RWPE2 (cell line): ENCODE measurements around the gene LLGL1.

Source experiments
- ATAC-seq: fragments of 200-7000 bp; cut with Tn5 transposase; 3 replicates; pipeline ENCODE4 v1.9.1; 2021; ENCODE audit warnings: low read depth
- DNase-seq: peaks from one replicate; pipeline ENCODE4 v3.0.0-alpha.2; 2020; ENCODE audit warnings: low spot score
- H3K27ac ChIP-seq: fragments of 450-650 bp; 2 replicates; pipeline ENCODE4 v1.5.1; 2017; ENCODE audit warnings: mild to moderate bottlenecking; ENCODE audit not compliant: poor library complexity, severe bottlenecking
- H3K27me3 ChIP-seq: fragments of 250-450 bp; sonication (Bioruptor Pico); 2 replicates; pipeline ENCODE4 v1.5.1; 2021; ENCODE audit warnings: mild to moderate bottlenecking, moderate library complexity; ENCODE audit not compliant: insufficient read depth, poor library complexity, severe bottlenecking
- H3K36me3 ChIP-seq: fragments of 250-450 bp; sonication (Bioruptor Pico); 2 replicates; pipeline ENCODE4 v1.5.1; 2020; ENCODE audit warnings: low read depth, mild to moderate bottlenecking, moderate library complexity
- H3K4me1 ChIP-seq: fragments of 250-450 bp; sonication (Bioruptor Pico); 2 replicates; pipeline ENCODE4 v1.5.1; 2021; ENCODE audit warnings: mild to moderate bottlenecking, moderate library complexity; ENCODE audit not compliant: insufficient read depth, poor library complexity, severe bottlenecking
- H3K4me3 ChIP-seq: fragments of 250-450 bp; sonication (Bioruptor Pico); 2 replicates; pipeline ENCODE4 v1.5.1; 2021; ENCODE audit warnings: mild to moderate bottlenecking, moderate library complexity; ENCODE audit not compliant: severe bottlenecking
- H3K9me3 ChIP-seq: fragments of 250-450 bp; sonication (Bioruptor Pico); 2 replicates; pipeline ENCODE4 v1.5.1; 2021; ENCODE audit warnings: mild to moderate bottlenecking, moderate library complexity; ENCODE audit not compliant: severe bottlenecking
- CTCF ChIP-seq: fragments of 450-650 bp; IDR thresholded peaks from one replicate; pipeline ENCODE4 v1.5.1; 2017; ENCODE audit warnings: mild to moderate bottlenecking, moderate library complexity; ENCODE audit not compliant: poor library complexity, severe bottlenecking

The LLGL1 gene

GRCh38 chr17:18186627-18186982, 38.8 kb upstream of the LLGL1 start:
- Histone ChIP-seq H3K4me3 (peak overlapping the region; percentile 67), H3K27me3 (no peaks in the 10 kb centered on the region), H3K36me3 (peaks cover 56% of the 10 kb centered on the region), H3K9me3 (no peaks in the 10 kb centered on the region), H3K4me1 (peaks cover 12% of the 10 kb centered on the region), H3K27ac (peak overlapping the region; percentile 24)
- no peak for TF ChIP-seq CTCF
- no peak for ATAC-seq
- DNase-seq, result no peak

DNA sequence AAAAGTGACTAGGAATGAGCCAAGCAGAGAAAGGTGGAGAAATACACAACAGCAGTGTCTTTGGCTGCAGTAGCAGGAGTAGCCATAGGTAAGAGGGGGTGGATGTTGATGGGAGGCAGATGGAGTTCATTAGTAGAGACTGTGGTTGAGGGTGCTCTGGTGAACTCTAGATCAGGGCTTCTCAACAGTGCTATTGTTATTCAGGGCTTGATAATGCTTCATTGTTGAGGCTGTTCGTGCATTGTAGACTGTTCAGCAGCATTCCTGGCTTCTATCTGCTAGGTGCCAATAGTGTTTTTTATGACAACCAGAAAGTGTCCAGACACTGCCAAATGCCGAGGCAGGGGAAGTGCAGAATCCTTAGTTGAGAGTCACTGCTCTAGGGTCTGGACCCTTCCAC, 38.2 kb upstream of the LLGL1 start:
- Histone ChIP-seq H3K4me1 (peaks cover 12% of the 10 kb centered on the region), H3K4me3 (peak overlapping the region; percentile 67), H3K27ac (peak overlapping the region; percentile 24), H3K9me3 (no peaks in the 10 kb centered on the region), H3K36me3 (peaks cover 57% of the 10 kb centered on the region), H3K27me3 (no peaks in the 10 kb centered on the region)
- no peak for ATAC-seq
- TF ChIP-seq CTCF, result no peak
- DNase-seq, result no peak

DNA sequence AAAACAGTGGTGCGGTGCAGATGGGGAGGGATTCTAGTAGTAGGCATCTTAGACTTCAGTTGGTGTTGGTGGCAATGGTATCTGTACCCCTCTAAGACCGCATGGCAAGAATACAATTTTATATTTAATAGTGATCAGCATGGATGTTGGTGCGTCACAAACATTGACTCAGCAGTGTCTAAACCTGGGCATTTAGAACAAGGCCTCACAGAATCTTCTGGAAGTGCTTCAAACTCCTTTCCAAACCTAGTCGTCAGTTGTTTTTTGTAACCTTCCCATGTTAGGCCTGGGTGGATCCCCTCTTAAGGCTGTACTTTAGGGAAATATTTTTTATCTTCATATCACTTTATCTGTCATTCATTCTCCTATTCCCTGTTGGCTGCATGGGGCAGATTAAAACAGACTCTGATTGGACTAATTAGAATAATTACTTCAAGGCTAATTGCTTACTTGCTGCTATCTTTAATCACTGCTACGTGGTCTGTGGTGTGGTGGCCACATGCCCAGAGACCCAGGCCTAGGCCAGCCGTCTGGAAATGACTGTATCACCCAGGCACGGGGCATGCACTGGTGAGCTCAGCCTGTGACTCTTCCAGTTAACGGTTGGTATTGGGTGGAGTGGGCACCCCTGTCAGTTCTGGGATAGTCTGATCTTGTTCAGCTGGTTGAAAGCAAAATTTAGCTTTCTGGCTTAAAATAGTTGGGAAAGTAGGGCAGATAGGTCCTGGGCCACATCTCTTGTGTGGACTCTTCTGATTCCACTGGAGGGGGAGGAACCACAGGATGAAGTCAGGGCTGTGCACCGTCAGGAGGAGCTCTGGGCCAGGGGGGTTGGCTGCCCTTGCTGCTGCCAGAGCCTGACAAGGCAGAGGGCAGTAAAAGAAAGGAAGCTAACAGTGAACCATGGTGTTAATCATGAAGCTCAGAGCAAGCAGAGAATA, 37.3 kb upstream of the LLGL1 start:
- H3K36me3 ChIP-seq, result peaks cover 66% of the 10 kb centered on the region

DNA sequence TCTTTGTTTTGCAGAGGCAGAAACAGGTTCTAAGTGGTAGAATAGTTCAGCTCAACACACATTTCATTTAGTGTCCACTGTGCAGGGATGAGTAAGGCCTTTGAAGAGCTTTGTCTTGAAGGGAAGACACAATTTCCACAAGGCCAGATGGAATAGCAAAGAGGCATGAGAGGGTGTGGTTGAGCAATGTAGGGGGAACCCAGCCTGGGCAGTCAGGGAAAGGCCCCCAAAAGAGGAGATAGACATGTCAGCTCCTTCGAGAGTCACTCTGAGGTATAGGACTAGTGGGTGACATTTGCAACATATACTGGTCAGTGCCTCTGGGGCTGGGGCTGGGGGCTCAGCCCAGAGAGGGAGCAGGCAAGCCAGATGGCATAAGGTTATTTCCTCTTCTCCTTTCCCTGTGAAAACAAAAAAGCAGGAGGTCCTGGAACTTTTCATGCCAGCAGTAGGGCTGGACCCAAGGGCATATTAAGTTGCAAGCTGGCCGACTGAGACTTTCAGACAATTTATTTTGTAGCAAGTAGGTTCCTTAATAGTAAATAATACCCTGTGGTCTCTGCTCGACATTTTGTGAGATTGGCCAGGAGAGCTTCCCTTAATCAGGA, 34.7 kb upstream of the LLGL1 start:
- no peaks in the 10 kb centered on the region for H3K27me3 ChIP-seq
- peaks cover 82% of the 10 kb centered on the region for H3K36me3 ChIP-seq
- no peak overlapping the region for H3K4me3 ChIP-seq
- DNase-seq (no peak), ATAC-seq (no peak)
- H3K4me1 ChIP-seq, result peaks cover 12% of the 10 kb centered on the region
- no peak for TF ChIP-seq CTCF
- H3K27ac ChIP-seq, result no peak overlapping the region
- no peaks in the 10 kb centered on the region for H3K9me3 ChIP-seq

More for the DNA sequence above, 37.3 kb upstream of the LLGL1 start:
- H3K27me3 ChIP-seq, result no peaks in the 10 kb centered on the region
- H3K4me3 ChIP-seq, result peak overlapping the region; percentile 67
- peak overlapping the region; percentile 24 for H3K27ac ChIP-seq
- TF ChIP-seq CTCF, result no peak
- H3K4me1 ChIP-seq, result peaks cover 12% of the 10 kb centered on the region
- ATAC-seq (peak; percentile 17; the same call in 1 of the 3 replicates), DNase-seq (no peak)
- H3K9me3 ChIP-seq, result no peaks in the 10 kb centered on the region
